ENCODE results near the gene ARHGEF11. TPM values are rescaled to one million over a fixed set of nuclear protein-coding genes. Genes with fewer than 3 reads are reported as not detected.

The ARHGEF11 gene
- total RNA-seq, 1 donor from 2014 or later, result 24.0 TPM

GRCh38 chr1:156904187-156904959 is 141.2 kb downstream of the ARHGEF11 start:
- peaks cover 17 to 64% (median 59%) of the 10 kb centered on the region in 3 donors for H3K4me1 ChIP-seq (ENCODE audit: control insufficient read depth in 3 of 3, insufficient read depth in 3 of 3, low read length in 3 of 3)
- peak overlapping the region; percentile 25 for H3K27ac ChIP-seq (ENCODE audit: low read depth, low read length)
- no peak overlapping the region for H3K9ac ChIP-seq (ENCODE audit: low read depth in 1 of 3, low read length in 3 of 3)
- H3K9me3 ChIP-seq (ENCODE audit: control insufficient read depth in 3 of 3, low read length in 3 of 3), result no peaks in the 10 kb centered on the region
- peaks cover 22 to 35% (median 26%) of the 10 kb centered on the region in 3 donors for H3K27me3 ChIP-seq (ENCODE audit: control insufficient read depth in 3 of 3, insufficient read depth in 3 of 3, low read length in 3 of 3)
- no peak overlapping the region for H3K4me3 ChIP-seq (ENCODE audit: low read length in 3 of 3)
- peaks cover 4 to 9% (median 4%) of the 10 kb centered on the region in 3 donors for H3K36me3 ChIP-seq (ENCODE audit: control insufficient read depth in 3 of 3, insufficient read depth in 3 of 3, low read length in 3 of 3)

GRCh38 chr1:156903328-156904091 is 142.0 kb downstream of the ARHGEF11 start:
- Histone ChIP-seq H3K9me3 (ENCODE audit: control insufficient read depth in 3 of 3, low read length in 3 of 3) (no peaks in the 10 kb centered on the region), H3K4me3 (ENCODE audit: low read length in 3 of 3) (no peak overlapping the region), H3K27ac (ENCODE audit: low read depth, low read length) (peak overlapping the region; percentile 25), H3K9ac (ENCODE audit: low read depth in 1 of 3, low read length in 3 of 3) (no peak overlapping the region), H3K4me1 (ENCODE audit: control insufficient read depth in 3 of 3, insufficient read depth in 3 of 3, low read length in 3 of 3) (peaks cover 17 to 66% (median 63%) of the 10 kb centered on the region in 3 donors), H3K36me3 (ENCODE audit: control insufficient read depth in 3 of 3, insufficient read depth in 3 of 3, low read length in 3 of 3) (peaks cover 4 to 6% (median 4%) of the 10 kb centered on the region in 3 donors), H3K27me3 (ENCODE audit: control insufficient read depth in 3 of 3, insufficient read depth in 3 of 3, low read length in 3 of 3) (peaks cover 22 to 27% (median 26%) of the 10 kb centered on the region in 3 donors)

DNA sequence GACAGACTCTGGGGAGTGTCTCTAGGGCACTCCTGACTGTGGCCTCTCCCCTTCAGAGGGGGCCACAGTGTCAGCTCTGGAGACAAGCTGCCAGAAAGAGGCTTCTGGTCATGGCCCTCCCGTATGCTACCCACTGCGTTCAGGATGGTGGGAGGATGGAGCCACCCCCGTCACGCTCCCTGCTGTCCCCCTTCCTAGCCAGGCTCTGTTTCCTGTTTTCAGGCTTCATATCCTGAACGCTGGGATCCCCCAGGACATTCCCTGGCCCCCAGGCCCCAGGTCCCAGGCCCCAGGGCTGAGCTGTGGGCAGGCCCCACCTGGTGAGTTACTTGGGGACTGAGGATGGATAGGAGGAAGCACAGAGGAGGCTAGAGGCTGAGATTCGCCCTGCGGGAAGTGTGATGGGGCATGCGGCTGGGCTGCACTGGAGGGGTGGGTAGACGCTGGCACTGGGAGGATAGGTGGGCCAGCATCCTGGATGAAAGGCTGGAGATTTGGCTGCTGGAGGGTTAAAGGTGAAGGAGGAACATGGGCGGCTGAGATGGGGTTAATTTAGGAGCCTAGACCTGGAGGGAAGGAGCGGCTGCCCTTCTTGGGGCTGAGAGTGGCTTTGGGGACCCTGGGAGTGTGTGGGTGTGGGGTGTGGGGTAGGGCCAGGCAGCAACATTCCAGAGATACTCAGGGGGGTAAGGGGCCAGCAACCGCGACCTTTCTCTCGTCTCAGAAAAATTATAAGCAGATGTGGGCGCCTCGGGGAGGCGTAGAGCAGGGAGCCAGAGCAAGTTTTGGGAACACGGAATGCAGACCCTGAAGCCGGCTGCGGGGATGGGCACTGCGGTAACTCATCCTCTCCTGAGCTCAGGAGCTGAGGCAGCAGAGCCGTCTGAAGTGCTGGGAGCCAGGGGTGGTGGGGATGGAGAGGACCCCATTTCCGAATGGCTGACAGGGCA is 143.3 kb downstream of the ARHGEF11 start:
- Histone ChIP-seq H3K9me3 (ENCODE audit: control insufficient read depth in 3 of 3, low read length in 3 of 3) (no peaks in the 10 kb centered on the region), H3K9ac (ENCODE audit: low read depth in 1 of 3, low read length in 3 of 3) (peak overlapping the region in 2 of 3 donors; percentile 14 to 40), H3K27me3 (ENCODE audit: control insufficient read depth in 3 of 3, insufficient read depth in 3 of 3, low read length in 3 of 3) (peaks cover 12 to 19% (median 17%) of the 10 kb centered on the region in 3 donors), H3K4me1 (ENCODE audit: control insufficient read depth in 3 of 3, insufficient read depth in 3 of 3, low read length in 3 of 3) (peaks cover 19 to 73% (median 65%) of the 10 kb centered on the region in 3 donors), H3K27ac (ENCODE audit: low read depth, low read length) (no peak overlapping the region), H3K36me3 (ENCODE audit: control insufficient read depth in 3 of 3, insufficient read depth in 3 of 3, low read length in 3 of 3) (peaks cover 3 to 6% (median 4%) of the 10 kb centered on the region in 3 donors), H3K4me3 (ENCODE audit: low read length in 3 of 3) (peak overlapping the region in 1 of 3 donors; percentile 6)

- Histone ChIP-seq H3K27ac (ENCODE audit: low read depth, low read length) (peak overlapping the region; percentile 13), H3K27me3 (ENCODE audit: control insufficient read depth in 3 of 3, insufficient read depth in 3 of 3, low read length in 3 of 3) (peaks cover 8 to 12% (median 10%) of the 10 kb centered on the region in 3 donors), H3K4me1 (ENCODE audit: control insufficient read depth in 3 of 3, insufficient read depth in 3 of 3, low read length in 3 of 3) (peaks cover 24 to 73% (median 63%) of the 10 kb centered on the region in 3 donors), H3K4me3 (ENCODE audit: low read length in 3 of 3) (no peak overlapping the region), H3K9ac (ENCODE audit: low read depth in 1 of 3, low read length in 3 of 3) (no peak overlapping the region), H3K36me3 (ENCODE audit: control insufficient read depth in 3 of 3, insufficient read depth in 3 of 3, low read length in 3 of 3) (peaks cover 0 to 3% (median 0%) of the 10 kb centered on the region in 3 donors), H3K9me3 (ENCODE audit: control insufficient read depth in 3 of 3, low read length in 3 of 3) (no peaks in the 10 kb centered on the region)
Observed at GRCh38 chr1:156901590-156901900, 144.0 kb downstream of the ARHGEF11 start.

DNA sequence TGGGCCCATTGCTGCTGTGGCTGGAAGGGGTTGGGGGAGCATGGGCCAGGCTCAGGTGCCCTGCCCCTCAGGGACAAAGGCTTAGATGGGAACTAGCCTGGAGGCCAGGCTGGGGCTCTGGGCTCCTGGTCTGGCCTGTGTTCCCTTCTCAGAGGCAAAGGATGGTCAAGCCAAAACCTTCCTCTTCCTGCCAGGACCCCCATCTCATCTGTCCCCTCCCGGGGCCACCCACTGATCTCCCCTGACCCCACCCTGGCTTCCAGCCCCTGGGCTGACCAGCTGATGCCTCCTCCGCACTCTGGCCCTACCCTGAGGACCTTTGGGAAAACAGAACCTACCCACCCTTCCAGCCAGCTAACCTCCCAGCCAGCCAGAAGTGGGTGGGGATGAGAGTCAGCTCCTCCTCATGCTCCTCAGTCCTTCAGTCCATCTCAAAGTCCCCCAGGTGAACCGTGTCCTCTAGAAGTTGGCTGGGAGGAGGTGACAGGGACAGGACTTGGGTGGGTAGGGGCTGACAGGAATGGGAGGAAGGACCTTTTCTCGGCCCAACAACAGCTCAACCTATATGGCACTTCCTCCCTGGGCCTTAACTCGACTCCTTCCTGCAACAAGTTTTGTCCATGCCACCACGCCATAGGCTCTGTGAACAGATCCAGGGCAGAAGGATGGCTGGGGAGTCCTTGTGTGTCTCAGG is 144.5 kb downstream of the ARHGEF11 start:
- peak overlapping the region; percentile 13 for H3K27ac ChIP-seq (ENCODE audit: low read depth, low read length)
- no peak overlapping the region for H3K4me3 ChIP-seq (ENCODE audit: low read length in 3 of 3)
- no peaks in the 10 kb centered on the region for H3K9me3 ChIP-seq (ENCODE audit: control insufficient read depth in 3 of 3, low read length in 3 of 3)
- H3K27me3 ChIP-seq (ENCODE audit: control insufficient read depth in 3 of 3, insufficient read depth in 3 of 3, low read length in 3 of 3), result peaks cover 4 to 8% (median 6%) of the 10 kb centered on the region in 3 donors
- H3K9ac ChIP-seq (ENCODE audit: low read depth in 1 of 3, low read length in 3 of 3), result peak overlapping the region in 1 of 3 donors; percentile 10
- H3K4me1 ChIP-seq (ENCODE audit: control insufficient read depth in 3 of 3, insufficient read depth in 3 of 3, low read length in 3 of 3), result peaks cover 29 to 73% (median 66%) of the 10 kb centered on the region in 3 donors
- H3K36me3 ChIP-seq (ENCODE audit: control insufficient read depth in 3 of 3, insufficient read depth in 3 of 3, low read length in 3 of 3), result peaks cover 0 to under 1% (median 0%) of the 10 kb centered on the region in 3 donors

DNA sequence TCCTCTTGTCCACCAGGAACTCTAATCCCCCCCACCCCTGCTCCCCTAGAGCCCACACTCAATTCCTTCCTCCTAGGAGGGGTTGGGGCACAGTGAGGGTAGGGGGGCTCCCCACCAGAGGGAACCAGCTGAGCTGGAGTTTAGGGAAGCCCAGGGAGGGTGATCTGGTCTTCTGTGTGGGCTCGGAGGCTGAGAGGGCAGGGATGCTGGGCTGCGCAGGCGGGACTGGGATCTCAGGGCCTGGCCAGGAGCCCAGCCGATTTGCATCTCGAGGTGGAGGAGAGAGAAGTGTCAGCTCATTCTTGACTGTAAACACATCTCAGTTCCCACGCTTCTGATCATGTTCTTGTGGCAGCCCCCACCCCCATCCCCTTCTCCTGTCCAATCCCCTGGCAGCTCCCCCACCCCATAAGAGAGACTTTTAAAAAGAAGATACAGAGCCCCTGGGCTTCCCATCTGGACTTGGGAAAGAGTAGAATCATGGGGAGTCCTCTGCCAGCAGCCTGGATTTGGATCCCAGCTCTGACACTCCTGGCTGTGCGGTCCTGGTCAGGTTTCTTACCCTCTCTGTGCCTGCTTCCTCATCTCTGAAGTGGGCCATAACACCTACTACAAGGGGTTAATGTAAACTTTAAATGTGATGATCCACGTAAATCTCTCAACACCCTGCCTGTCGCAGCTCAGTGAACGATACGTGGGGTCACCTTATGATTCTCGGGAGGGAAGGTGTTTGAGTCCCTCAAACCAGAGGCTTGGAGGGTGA is 145.4 kb downstream of the ARHGEF11 start:
- Histone ChIP-seq H3K4me3 (ENCODE audit: low read length in 3 of 3) (no peak overlapping the region), H3K9me3 (ENCODE audit: control insufficient read depth in 3 of 3, low read length in 3 of 3) (no peaks in the 10 kb centered on the region), H3K9ac (ENCODE audit: low read depth in 1 of 3, low read length in 3 of 3) (no peak overlapping the region), H3K27me3 (ENCODE audit: control insufficient read depth in 3 of 3, insufficient read depth in 3 of 3, low read length in 3 of 3) (peaks cover 0 to 5% (median 4%) of the 10 kb centered on the region in 3 donors), H3K4me1 (ENCODE audit: control insufficient read depth in 3 of 3, insufficient read depth in 3 of 3, low read length in 3 of 3) (peaks cover 31 to 72% (median 69%) of the 10 kb centered on the region in 3 donors), H3K36me3 (ENCODE audit: control insufficient read depth in 3 of 3, insufficient read depth in 3 of 3, low read length in 3 of 3) (no peaks in the 10 kb centered on the region), H3K27ac (ENCODE audit: low read depth, low read length) (peak overlapping the region; percentile 12)

DNA sequence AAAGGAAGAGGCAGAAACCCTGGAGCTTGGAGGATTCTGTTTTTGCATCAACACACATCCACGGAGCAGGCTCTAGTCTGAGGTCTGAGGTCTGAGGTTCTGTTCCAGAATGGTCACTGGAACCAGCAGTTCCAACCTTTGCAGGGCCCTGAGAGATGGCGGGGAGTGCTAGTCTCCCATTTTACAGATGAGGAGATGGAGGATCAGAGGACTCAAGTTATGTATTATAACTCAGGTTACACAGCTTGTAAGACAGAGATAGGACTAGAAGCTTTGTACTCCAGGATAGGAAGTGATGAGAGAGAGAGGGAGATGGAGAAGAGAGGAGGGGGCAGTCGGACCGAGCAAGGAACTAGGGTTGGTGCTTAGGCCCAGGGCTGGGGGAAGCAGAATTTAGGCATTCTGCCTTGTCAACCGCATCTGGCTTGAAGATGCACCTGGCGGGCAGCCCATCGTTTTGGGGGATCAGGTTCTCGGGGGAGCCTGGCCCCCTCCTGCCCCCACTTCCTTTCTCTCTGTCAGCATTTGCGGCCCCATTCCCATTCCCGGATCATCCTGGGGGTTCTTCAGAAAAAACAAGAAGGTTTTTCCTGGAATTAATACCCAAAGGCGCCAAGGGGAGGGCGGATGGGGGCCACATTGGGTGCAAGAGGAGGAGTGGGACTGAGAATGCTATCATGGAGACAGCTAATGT is 146.4 kb downstream of the ARHGEF11 start:
- no peaks in the 10 kb centered on the region for H3K9me3 ChIP-seq (ENCODE audit: control insufficient read depth in 3 of 3, low read length in 3 of 3)
- H3K36me3 ChIP-seq (ENCODE audit: control insufficient read depth in 3 of 3, insufficient read depth in 3 of 3, low read length in 3 of 3), result no peaks in the 10 kb centered on the region
- peaks cover 6 to 11% (median 10%) of the 10 kb centered on the region in 3 donors for H3K27me3 ChIP-seq (ENCODE audit: control insufficient read depth in 3 of 3, insufficient read depth in 3 of 3, low read length in 3 of 3)
- H3K27ac ChIP-seq (ENCODE audit: low read depth, low read length), result peak overlapping the region; percentile 0
- H3K9ac ChIP-seq (ENCODE audit: low read depth in 1 of 3, low read length in 3 of 3), result no peak overlapping the region
- H3K4me3 ChIP-seq (ENCODE audit: low read length in 3 of 3), result no peak overlapping the region
- H3K4me1 ChIP-seq (ENCODE audit: control insufficient read depth in 3 of 3, insufficient read depth in 3 of 3, low read length in 3 of 3), result peaks cover 31 to 75% (median 75%) of the 10 kb centered on the region in 3 donors

DNA sequence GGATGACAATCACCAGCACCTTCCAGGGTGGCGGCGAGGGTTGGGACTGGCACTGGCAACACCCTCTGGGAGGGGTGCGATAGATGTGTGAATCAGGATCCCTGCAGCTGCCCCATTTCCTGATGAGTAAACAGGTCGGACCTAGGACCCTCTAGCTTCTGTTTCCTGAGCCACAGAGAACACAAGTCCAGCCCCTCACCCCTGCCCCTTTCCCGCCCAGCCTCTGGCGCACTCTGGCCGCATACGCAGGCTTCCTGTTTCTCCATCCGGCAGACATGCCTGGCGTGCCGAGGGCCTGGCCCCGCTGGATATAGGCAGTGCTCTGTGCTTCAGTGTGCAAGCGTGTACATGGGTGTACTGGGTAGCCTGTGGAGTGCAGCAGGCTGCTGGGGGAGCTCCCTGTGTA is 147.4 kb downstream of the ARHGEF11 start:
- peak overlapping the region in 1 of 3 donors; percentile 57 for H3K9ac ChIP-seq (ENCODE audit: low read depth in 1 of 3, low read length in 3 of 3)
- H3K4me3 ChIP-seq (ENCODE audit: low read length in 3 of 3), result peak overlapping the region; percentile 1 to 38 (median 23)
- peaks cover 26 to 69% (median 66%) of the 10 kb centered on the region in 3 donors for H3K4me1 ChIP-seq (ENCODE audit: control insufficient read depth in 3 of 3, insufficient read depth in 3 of 3, low read length in 3 of 3)
- no peaks in the 10 kb centered on the region for H3K36me3 ChIP-seq (ENCODE audit: control insufficient read depth in 3 of 3, insufficient read depth in 3 of 3, low read length in 3 of 3)
- peaks cover 13 to 18% (median 15%) of the 10 kb centered on the region in 3 donors for H3K27me3 ChIP-seq (ENCODE audit: control insufficient read depth in 3 of 3, insufficient read depth in 3 of 3, low read length in 3 of 3)
- no peaks in the 10 kb centered on the region for H3K9me3 ChIP-seq (ENCODE audit: control insufficient read depth in 3 of 3, low read length in 3 of 3)
- H3K27ac ChIP-seq (ENCODE audit: low read depth, low read length), result peak overlapping the region; percentile 74

Measured in skeletal muscle tissue (tissue), 4 donors.